ENCODE data around the gene RINL. TPM values are rescaled to one million over a fixed set of nuclear protein-coding genes. Genes with fewer than 3 reads are reported as not detected.
A peak's percentile ranks its signal among the peaks of the same experiment; 100 is the strongest.
"Not testable (repeated sequence)": the region's sequence is repeated elsewhere in the genome, so short reads cannot be mapped to it uniquely, and the experiment has no call there.

RINL gene
- total RNA-seq, 4 donors from 2014 or later: 0.95 to 3.3 (median 2.9) TPM

GRCh38 chr19:38890686-38891085 is 12.6 kb upstream of the RINL start:
- Histone ChIP-seq H3K4me1 (peaks cover 50 to 68% of the 10 kb centered on the region in 2 donors), H3K27ac (peak overlapping the region; percentile 85 to 96 (median 88)), H3K9me3 (no peaks in the 10 kb centered on the region), H3K4me3 (no peak overlapping the region), H3K36me3 (peaks cover 0 to 28% of the 10 kb centered on the region in 2 donors), H3K27me3 (no peaks in the 10 kb centered on the region)
- peak; percentile 92 to 93 for ATAC-seq
- intact Hi-C loops (cut with DNase I; ENCODE audit: low total_unique reads) (loop anchor here (2.0 to 10.0 kb wide), 3 partner anchors 60 to 716 kb away; partner anchors contain the start of gene ECH1), in situ Hi-C loops (cut with MboI; ENCODE audit: low sequenced_read_pairs in 4 of 4) (loop anchor here in 1 of 4 donors (10.0 kb wide), 1 partner anchor 46 kb away; the partner anchor contains the start of gene HNRNPL)
- DNase-seq: peak; percentile 88 to 94
- TF ChIP-seq POLR2A (IDR thresholded peaks at IDR 0.05): no peak
- TF ChIP-seq CTCF (IDR thresholded peaks at IDR 0.05 in 4 of 5, conservative IDR thresholded peaks at IDR 0.05 in 1 of 5): no peak

- Histone ChIP-seq H3K4me3 (no peak overlapping the region), H3K36me3 (peaks cover 0 to 28% of the 10 kb centered on the region in 2 donors), H3K27me3 (no peaks in the 10 kb centered on the region), H3K27ac (peak overlapping the region; percentile 85 to 96 (median 88)), H3K4me1 (peaks cover 44 to 67% of the 10 kb centered on the region in 2 donors), H3K9me3 (no peaks in the 10 kb centered on the region)
- intact Hi-C loops (cut with DNase I; ENCODE audit: low total_unique reads): loop anchor here (2.0 to 10.0 kb wide), 3 partner anchors 59 to 715 kb away; partner anchors contain the start of gene ECH1
- DNase-seq (no peak), ATAC-seq (no peak)
- in situ Hi-C loops (cut with MboI; ENCODE audit: low sequenced_read_pairs in 4 of 4): loop anchor here in 1 of 4 donors (10.0 kb wide), 1 partner anchor 45 kb away; the partner anchor contains the start of gene HNRNPL
- TF ChIP-seq POLR2A (IDR thresholded peaks at IDR 0.05): no peak
- no peak for TF ChIP-seq CTCF (IDR thresholded peaks at IDR 0.05 in 4 of 5, conservative IDR thresholded peaks at IDR 0.05 in 1 of 5)
Observed at GRCh38 chr19:38889803-38890202, 11.7 kb upstream of the RINL start.

- Histone ChIP-seq H3K36me3 (peaks cover 0 to 28% of the 10 kb centered on the region in 2 donors), H3K27ac (peak overlapping the region in 3 of 4 donors; percentile 85 to 96 (median 90)), H3K4me1 (peaks cover 41 to 60% of the 10 kb centered on the region in 2 donors), H3K27me3 (no peaks in the 10 kb centered on the region), H3K9me3 (no peaks in the 10 kb centered on the region), H3K4me3 (no peak overlapping the region)
- ATAC-seq (no peak), DNase-seq (no peak)
- TF ChIP-seq CTCF (IDR thresholded peaks at IDR 0.05 in 4 of 5, conservative IDR thresholded peaks at IDR 0.05 in 1 of 5): no peak
- TF ChIP-seq POLR2A (IDR thresholded peaks at IDR 0.05): no peak
- in situ Hi-C loops (cut with MboI; ENCODE audit: low sequenced_read_pairs in 4 of 4): no loop called here
- intact Hi-C loops (cut with DNase I; ENCODE audit: low total_unique reads): no loop called here
Observed at GRCh38 chr19:38888876-38889275, 10.8 kb upstream of the RINL start.

GRCh38 chr19:38884691-38885090 is 6.6 kb upstream of the RINL start:
- H3K4me3 ChIP-seq; H3K9me3 ChIP-seq; DNase-seq; intact Hi-C loops (cut with DNase I; ENCODE audit: low total_unique reads); in situ Hi-C loops (cut with MboI; ENCODE audit: low sequenced_read_pairs in 4 of 4); ATAC-seq; H3K27me3 ChIP-seq: not testable (repeated sequence)
- H3K27ac ChIP-seq: peak overlapping the region in 3 of 4 donors; percentile 78 to 96 (median 85)
- peaks cover 0 to 55% of the 10 kb centered on the region in 2 donors for H3K36me3 ChIP-seq
- peaks cover 9 to 20% of the 10 kb centered on the region in 2 donors for H3K4me1 ChIP-seq

GRCh38 chr19:38883286-38883685 is 5.2 kb upstream of the RINL start:
- no peak for ATAC-seq
- TF ChIP-seq POLR2A (IDR thresholded peaks at IDR 0.05): no peak
- no peak for TF ChIP-seq CTCF (IDR thresholded peaks at IDR 0.05 in 4 of 5, conservative IDR thresholded peaks at IDR 0.05 in 1 of 5)
- Histone ChIP-seq H3K27ac (no peak overlapping the region), H3K4me1 (peaks cover 9 to 17% of the 10 kb centered on the region in 2 donors), H3K27me3 (no peaks in the 10 kb centered on the region), H3K36me3 (peaks cover 0 to 50% of the 10 kb centered on the region in 2 donors), H3K9me3 (no peaks in the 10 kb centered on the region), H3K4me3 (no peak overlapping the region)
- intact Hi-C loops (cut with DNase I; ENCODE audit: low total_unique reads) (no loop called here), in situ Hi-C loops (cut with MboI; ENCODE audit: low sequenced_read_pairs in 4 of 4) (no loop called here)
- no peak for DNase-seq
